ENCODE measurements around the gene GIN1. TPM values are rescaled to one million over a fixed set of nuclear protein-coding genes. Genes with fewer than 3 reads are reported as not detected.

GIN1 gene
- total and polyA plus RNA-seq, 4 donors: 1.8 to 6.4 (median 4.0) TPM

GRCh38 chr5:103090791-103091190 is 29.1 kb downstream of the GIN1 start:
- Histone ChIP-seq H3K4me3 (ENCODE audit: low read depth in 1 of 3, low read length in 3 of 3) (no peak overlapping the region), H3K9ac (ENCODE audit: low read depth in 1 of 2, low read length in 2 of 2) (no peak overlapping the region), H3K27me3 (ENCODE audit: control insufficient read depth in 4 of 4, insufficient read depth in 4 of 4, low read length in 3 of 4) (no peaks in the 10 kb centered on the region), H3K36me3 (ENCODE audit: control insufficient read depth in 4 of 4, insufficient read depth in 3 of 4, low read depth in 1 of 4, low read length in 3 of 4) (peaks cover 3 to 28% (median 16%) of the 10 kb centered on the region in 4 donors), H3K4me1 (ENCODE audit: control insufficient read depth in 4 of 4, insufficient read depth in 4 of 4, low read length in 3 of 4) (no peaks in the 10 kb centered on the region), H3K27ac (ENCODE audit: low read depth in 1 of 2, low read length in 2 of 2) (no peak overlapping the region), H3K9me3 (ENCODE audit: control insufficient read depth in 4 of 4, low read length in 3 of 4) (peaks cover 0 to 3% (median 0%) of the 10 kb centered on the region in 4 donors)
- TF ChIP-seq GABPA (IDR thresholded peaks at IDR 0.05 in 1 of 2, conservative IDR thresholded peaks at IDR 0.05 in 1 of 2): no peak
- TF ChIP-seq YY1 (IDR thresholded peaks at IDR 0.05): no peak
- no peak for TF ChIP-seq NR2F2 (IDR thresholded peaks at IDR 0.05)
- no peak for TF ChIP-seq ZBTB33 (IDR thresholded peaks at IDR 0.05)
- no peak for TF ChIP-seq JUND (IDR thresholded peaks at IDR 0.05)
- TF ChIP-seq SP1 (IDR thresholded peaks at IDR 0.05): no peak
- no peak for TF ChIP-seq REST (IDR thresholded peaks at IDR 0.05)
- TF ChIP-seq MAX (IDR thresholded peaks at IDR 0.05): no peak
- TF ChIP-seq FOXA2 (IDR thresholded peaks at IDR 0.05): no peak
- TF ChIP-seq HNF4A (conservative IDR thresholded peaks at IDR 0.05): no peak
- no peak for TF ChIP-seq CTCF (IDR thresholded peaks at IDR 0.05; ENCODE audit: low read depth, low read length, missing input control)
- 92% methylated on average over 1 of the region's 1 CpG for WGBS
- no peak for DNase-seq (ENCODE audit: low spot score)

DNA sequence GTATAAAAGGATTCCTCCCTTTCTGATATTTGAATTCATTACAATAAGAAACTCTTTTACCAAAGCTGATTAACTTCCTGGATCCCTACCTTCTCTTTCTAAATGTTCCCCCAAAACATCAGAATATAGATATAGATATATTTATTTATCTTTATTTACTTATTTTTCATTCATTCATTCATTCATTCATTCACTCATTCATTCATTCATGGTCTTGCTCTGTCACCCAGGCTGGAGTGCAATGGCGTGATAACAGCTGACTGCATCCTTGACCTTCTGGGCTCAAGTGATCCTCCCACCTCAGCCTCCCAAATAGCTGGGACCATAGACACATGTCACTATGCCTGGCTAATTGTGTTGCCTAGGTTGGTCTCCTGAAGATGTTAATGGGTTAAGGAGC is 30.7 kb downstream of the GIN1 start:
- Histone ChIP-seq H3K9me3 (ENCODE audit: control insufficient read depth in 4 of 4, low read length in 3 of 4) (peaks cover 0 to 7% (median 3%) of the 10 kb centered on the region in 4 donors), H3K27me3 (ENCODE audit: control insufficient read depth in 4 of 4, insufficient read depth in 4 of 4, low read length in 3 of 4) (no peaks in the 10 kb centered on the region), H3K9ac (ENCODE audit: low read depth in 1 of 2, low read length in 2 of 2) (no peak overlapping the region), H3K4me3 (ENCODE audit: low read depth in 1 of 3, low read length in 3 of 3) (no peak overlapping the region), H3K4me1 (ENCODE audit: control insufficient read depth in 4 of 4, insufficient read depth in 4 of 4, low read length in 3 of 4) (no peaks in the 10 kb centered on the region), H3K36me3 (ENCODE audit: control insufficient read depth in 4 of 4, insufficient read depth in 3 of 4, low read depth in 1 of 4, low read length in 3 of 4) (peaks cover 3 to 37% (median 16%) of the 10 kb centered on the region in 4 donors), H3K27ac (ENCODE audit: low read depth in 1 of 2, low read length in 2 of 2) (no peak overlapping the region)
- no peak for TF ChIP-seq TAF1 (conservative IDR thresholded peaks at IDR 0.05)
- TF ChIP-seq FOXA1 (IDR thresholded peaks at IDR 0.05): no peak
- no peak for TF ChIP-seq MAX (IDR thresholded peaks at IDR 0.05)
- no peak for TF ChIP-seq RAD21 (IDR thresholded peaks at IDR 0.05)
- TF ChIP-seq CTCF (IDR thresholded peaks at IDR 0.05; ENCODE audit: low read depth, low read length, missing input control): no peak
- no peak for TF ChIP-seq GABPA (IDR thresholded peaks at IDR 0.05 in 1 of 2, conservative IDR thresholded peaks at IDR 0.05 in 1 of 2)
- no peak for TF ChIP-seq JUND (IDR thresholded peaks at IDR 0.05)
- no peak for TF ChIP-seq HNF4A (conservative IDR thresholded peaks at IDR 0.05)
- no peak for TF ChIP-seq FOXA2 (IDR thresholded peaks at IDR 0.05)
- no peak for TF ChIP-seq RXRA (IDR thresholded peaks at IDR 0.05)
- TF ChIP-seq, protein P1, sequence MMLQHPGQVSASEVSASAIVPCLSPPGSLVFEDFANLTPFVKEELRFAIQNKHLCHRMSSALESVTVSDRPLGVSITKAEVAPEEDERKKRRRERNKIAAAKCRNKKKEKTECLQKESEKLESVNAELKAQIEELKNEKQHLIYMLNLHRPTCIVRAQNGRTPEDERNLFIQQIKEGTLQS (IDR thresholded peaks at IDR 0.05): no peak
- TF ChIP-seq YY1 (IDR thresholded peaks at IDR 0.05): no peak
- TF ChIP-seq HNF4G (IDR thresholded peaks at IDR 0.05): no peak
- WGBS: 97% methylated on average over 1 of the region's 1 CpG
- no peak for DNase-seq (ENCODE audit: low spot score)

Measured in liver (tissue), 9 donors.